ENCODE results near the gene WIPI1. TPM values are rescaled to one million over a fixed set of nuclear protein-coding genes. Genes with fewer than 3 reads are reported as not detected.

The WIPI1 gene
- total RNA-seq = 89.9 TPM
- long read RNA-seq, transcript WIPI1-201 (13 exons, 1,832 nt) = major isoform, 151 of 204 reads
- long read RNA-seq, transcript WIPI1-202 (12 exons, 1,575 nt) = minor isoform, 9 of 204 reads
- long read RNA-seq, partial matches to known transcripts = 21 of 204 reads
- long read RNA-seq, other reads (novel, unspliced or antisense) = 23 of 204 reads

- intact Hi-C loops (cut with micrococcal nuclease) = no loop called here
- H3K9me3 ChIP-seq (replicated peaks) = no peaks in the 10 kb centered on the region
- H3K4me1 ChIP-seq = peaks cover 89% of the 10 kb centered on the region
- DNase-seq = no peak
- peak within 1 kb of the TSS; percentile 98 for H3K27ac ChIP-seq (replicated peaks)
- peaks cover 9% of the 10 kb centered on the region for H3K36me3 ChIP-seq
- TF ChIP-seq CTCF (IDR thresholded peaks at IDR 0.05; ENCODE audit: borderline replicate concordance) = no peak
- peak within 1 kb of the TSS; percentile 89 for H3K4me3 ChIP-seq
- H3K27me3 ChIP-seq (ENCODE audit: low read depth) = no peaks in the 10 kb centered on the region
Measured at GRCh38 chr17:68457168-68457538, at the start of gene WIPI1. Gene WIPI1 (minus strand): TSS chr17:68457496. CDS start chr17:68457421, 75 bp downstream.

DNA sequence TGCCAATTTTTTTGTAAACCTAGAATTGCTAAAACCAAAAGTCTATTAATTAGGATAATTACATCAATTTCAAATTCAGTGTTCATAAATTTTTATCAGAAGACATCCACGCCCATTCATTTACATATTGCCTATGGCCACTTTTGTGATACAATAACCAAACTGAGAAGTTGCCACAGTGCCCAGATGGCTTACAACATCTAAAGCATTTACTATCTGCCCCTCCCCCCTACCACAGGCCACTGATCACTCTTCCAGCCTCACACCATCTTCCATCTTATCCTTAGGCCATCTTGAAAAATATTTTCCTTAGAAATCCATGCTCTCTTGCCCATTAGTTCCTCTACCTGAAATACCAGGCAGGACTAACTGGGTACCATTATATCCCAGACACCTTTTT, 48.7 kb upstream of the WIPI1 start:
- no peak for DNase-seq
- intact Hi-C loops (cut with micrococcal nuclease) = no loop called here
- no peak overlapping the region for H3K4me3 ChIP-seq
- H3K9me3 ChIP-seq (replicated peaks) = no peaks in the 10 kb centered on the region
- H3K27ac ChIP-seq (replicated peaks) = no peak overlapping the region
- H3K4me1 ChIP-seq = peaks cover 21% of the 10 kb centered on the region
- H3K36me3 ChIP-seq = no peaks in the 10 kb centered on the region
- no peak for TF ChIP-seq CTCF (IDR thresholded peaks at IDR 0.05; ENCODE audit: borderline replicate concordance)
- no peaks in the 10 kb centered on the region for H3K27me3 ChIP-seq (ENCODE audit: low read depth)

DNA sequence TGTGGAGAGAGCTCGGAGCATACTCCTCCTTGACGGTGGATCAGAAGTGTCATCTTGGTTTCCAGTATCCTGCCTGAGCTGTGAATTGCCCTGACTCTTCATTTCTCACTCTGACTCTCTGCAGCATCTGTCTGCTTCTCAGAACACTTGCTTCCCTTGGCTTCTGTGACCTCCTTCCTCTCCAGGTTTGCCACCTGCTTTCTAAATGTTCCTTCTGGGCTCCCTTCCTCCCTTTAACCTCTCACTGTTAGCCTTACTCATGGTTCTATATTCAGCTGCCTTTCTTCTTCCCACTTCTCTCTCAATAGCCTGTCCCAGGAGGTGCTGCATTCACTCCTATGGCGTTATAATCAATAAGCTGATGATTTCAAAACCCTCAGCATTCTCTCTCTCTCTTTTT, 43.8 kb upstream of the WIPI1 start:
- intact Hi-C loops (cut with micrococcal nuclease) = no loop called here
- no peak for TF ChIP-seq CTCF (IDR thresholded peaks at IDR 0.05; ENCODE audit: borderline replicate concordance)
- H3K4me1 ChIP-seq = peaks cover 11% of the 10 kb centered on the region
- no peaks in the 10 kb centered on the region for H3K9me3 ChIP-seq (replicated peaks)
- no peaks in the 10 kb centered on the region for H3K36me3 ChIP-seq
- H3K4me3 ChIP-seq = no peak overlapping the region
- no peak overlapping the region for H3K27ac ChIP-seq (replicated peaks)
- no peaks in the 10 kb centered on the region for H3K27me3 ChIP-seq (ENCODE audit: low read depth)
- no peak for DNase-seq

- Histone ChIP-seq H3K4me1 (peaks cover 11% of the 10 kb centered on the region), H3K36me3 (no peaks in the 10 kb centered on the region), H3K27ac (replicated peaks) (no peak overlapping the region), H3K27me3 (ENCODE audit: low read depth) (no peaks in the 10 kb centered on the region), H3K9me3 (replicated peaks) (no peaks in the 10 kb centered on the region), H3K4me3 (no peak overlapping the region)
- no peak for TF ChIP-seq CTCF (IDR thresholded peaks at IDR 0.05; ENCODE audit: borderline replicate concordance)
- no peak for DNase-seq
- intact Hi-C loops (cut with micrococcal nuclease) = no loop called here
Measured at GRCh38 chr17:68499587-68499986, 42.3 kb upstream of the WIPI1 start.

- Histone ChIP-seq H3K27me3 (ENCODE audit: low read depth) (no peaks in the 10 kb centered on the region), H3K9me3 (replicated peaks) (no peaks in the 10 kb centered on the region), H3K4me1 (peaks cover 15% of the 10 kb centered on the region), H3K27ac (replicated peaks) (peak overlapping the region; percentile 69), H3K4me3 (no peak overlapping the region), H3K36me3 (no peaks in the 10 kb centered on the region)
- peak; percentile 55 for DNase-seq
- no peak for TF ChIP-seq CTCF (IDR thresholded peaks at IDR 0.05; ENCODE audit: borderline replicate concordance)
- intact Hi-C loops (cut with micrococcal nuclease) = no loop called here
Measured at GRCh38 chr17:68498479-68499326, 41.4 kb upstream of the WIPI1 start.
